Body of pancreas (tissue), 4 donors: ENCODE data around the gene H6PD.

Experiments
- CTCF ChIP-seq, 7 experiments: fragments of 450-650 bp in 4 of 7; fragments of 200-600 bp in 3 of 7; sonication (generic) in 3 of 7; IDR thresholded peaks; one replicate each; pipeline ENCODE4 v1.5.1; 2016 to 2019; ENCODE audit warnings: antibody characterized with exemption in 7 of 7
- POLR2A ChIP-seq, 3 donors: fragments of 450-650 bp; IDR thresholded peaks; one replicate each; pipeline ENCODE4 v1.6.1; 2016; ENCODE audit warnings: antibody characterized with exemption in 3 of 3, mild to moderate bottlenecking in 2 of 3

DNA sequence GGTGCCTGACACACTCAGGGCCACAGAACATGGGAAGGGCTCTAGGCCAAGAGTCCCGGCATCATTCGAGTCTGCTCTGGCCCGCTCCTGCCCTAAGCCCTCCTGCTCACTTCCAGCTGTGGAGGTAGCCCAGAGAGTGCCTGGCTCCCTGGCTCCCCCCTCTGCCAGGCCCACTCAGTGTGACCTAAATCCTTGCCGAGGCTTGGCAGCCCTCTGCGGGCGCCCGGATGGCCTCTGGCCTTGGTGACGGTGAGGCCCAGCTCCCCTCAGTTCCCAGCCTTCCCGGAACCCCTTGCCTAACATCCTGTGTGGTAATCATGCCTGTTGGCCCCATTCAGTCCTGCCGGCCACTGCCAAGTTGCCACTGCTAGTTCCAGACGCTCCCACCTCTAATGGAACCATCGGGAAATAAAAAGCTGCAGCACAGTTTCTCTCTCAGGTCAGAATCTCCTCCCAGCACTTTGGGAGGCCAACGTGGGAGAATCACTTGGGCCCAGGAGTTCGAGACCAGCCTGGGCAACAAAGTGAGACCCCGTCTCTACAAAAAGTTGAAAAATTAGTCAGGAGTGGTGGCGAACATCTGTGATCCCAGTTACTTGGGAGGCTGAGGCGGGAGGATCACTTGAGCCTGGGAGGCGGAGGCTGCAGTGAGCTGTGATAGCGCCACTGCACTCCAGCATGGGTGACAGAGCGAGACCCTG is 1.2 kb upstream of the H6PD start:
- TF ChIP-seq CTCF (IDR thresholded peaks at IDR 0.05) (no peak), POLR2A (IDR thresholded peaks at IDR 0.05) (peak in 1 of 3 donors; percentile 40)
